Pancreas (tissue), 10 donors: ENCODE data around the gene FGD4. TPM values are rescaled to one million over a fixed set of nuclear protein-coding genes. Genes with fewer than 3 reads are reported as not detected.

ENCODE experiments used
- ATAC-seq, 4 donors: fragments of 200-7000 bp; cut with Tn5 transposase; one replicate each; pipeline versions ENCODE4 v1.8.0 to v1.9.1; 2020; ENCODE audit warnings: mild to moderate bottlenecking in 4 of 4, moderate library complexity in 4 of 4
- DNase-seq, 6 donors: peaks; one replicate each; pipeline ENCODE4 v3.0.0-alpha.2; 2020
- FAIRE-seq: peaks from 2 replicates; lab custom pipeline; 2012; peaks lifted over from hg19 to GRCh38; lab: Jason Lieb, UNC
- H3K27ac ChIP-seq, 4 donors: fragments of 200-600 bp; sonication (generic); 1 replicate in 3 of 4; 2 replicates in 1 of 4; pipeline versions ENCODE4 v1.5.0 to v1.8.0; 2020
- H3K27me3 ChIP-seq, 4 donors: fragments of 200-600 bp; one replicate each; pipeline ENCODE4 v1.8.0; 2021
- H3K36me3 ChIP-seq, 3 donors: fragments of 200-600 bp; sonication (generic) in 1 of 3; one replicate each; pipeline versions ENCODE4 v1.5.0 to v1.8.0; 2020 to 2021
- H3K4me1 ChIP-seq, 3 donors: fragments of 200-600 bp; one replicate each; pipeline ENCODE4 v1.8.0; 2021
- H3K4me3 ChIP-seq, 4 donors: fragments of 200-600 bp; sonication (generic) in 2 of 4; one replicate each; pipeline versions ENCODE4 v1.5.0 to v1.8.0; 2020 to 2021
- H3K9me3 ChIP-seq, 4 donors: fragments of 200-600 bp; one replicate each; pipeline ENCODE4 v1.8.0; 2021
- WGBS, 2 donors: extraction: QIAGEN DNeasy Blood & Tissue Kit; methylation state at CpG; one replicate each; pipeline ENCODE4 v1.1.7; 2013; 5-methylcytosine and 5-hydroxymethylcytosine counted together
- intact Hi-C, 3 donors: fragments of 100-400 bp; cut with DNase I; formaldehyde crosslinking; loops; one replicate each; pipeline versions ENCODE4 v1.11.1 to v1.14.2; 2022
- polyA plus RNA-seq, 2 donors: library from polyadenylated mRNA; stranded (reverse); fragments of 200-250 nt; gene quantifications; one replicate each; pipeline ENCODE4 v1.2.3, GENCODE V29; 2013
- total RNA-seq, 6 donors: library from RNA; stranded (reverse); fragmentation: NEBNext Ultra II Directional in 4 of 6; extraction: Animal tissue kit (Norgen Biotek cat#: 25700) in 4 of 6; gene quantifications; one replicate each; pipeline versions ENCODE4 v1.2.1 to v1.2.4, GENCODE V29; 2021 to 2023
- TF ChIP-seq, protein P1 (sequence below), 4 donors: fragments of 200-600 bp; sonication (generic) in 3 of 4; IDR thresholded peaks; one replicate each; pipeline versions ENCODE4 v1.5.0 to v1.8.0; 2021; ENCODE audit warnings: antibody characterized with exemption in 4 of 4
- donor health status: healthy with polysubstance abuse.
- donor health status: DM: no; HTN: no; CAD: no; lungs with moderate emphysema.
- donor health status: DM: no; HTN: no; CAD: no.
- donor health status: control.
- donor health status: control.
- donor health status: Bipolar disorder and iron deficiency.
- donor health status: DM: yes; HTN: yes; CAD: no.
- donor health status: DM: no; HTN: no; CAD: no.
- donor health status: DM: no; HTN: no; CAD: no.
- donor health status: DM: yes; HTN: yes; CAD: no.

The FGD4 gene
- total and polyA plus RNA-seq, 8 donors = 3.6 to 26.5 (median 14.5) TPM

GRCh38 chr12:32546272-32546671, 146.9 kb downstream of the FGD4 start:
- WGBS, 2 donors = 52 to 53% methylated on average over 2 of the region's 2 CpGs
- H3K4me3 ChIP-seq = no peak overlapping the region
- H3K27ac ChIP-seq = no peak overlapping the region
- H3K4me1 ChIP-seq = peaks cover 9 to 56% (median 24%) of the 10 kb centered on the region in 3 donors
- intact Hi-C loops = no loop called here
- TF ChIP-seq, protein P1, sequence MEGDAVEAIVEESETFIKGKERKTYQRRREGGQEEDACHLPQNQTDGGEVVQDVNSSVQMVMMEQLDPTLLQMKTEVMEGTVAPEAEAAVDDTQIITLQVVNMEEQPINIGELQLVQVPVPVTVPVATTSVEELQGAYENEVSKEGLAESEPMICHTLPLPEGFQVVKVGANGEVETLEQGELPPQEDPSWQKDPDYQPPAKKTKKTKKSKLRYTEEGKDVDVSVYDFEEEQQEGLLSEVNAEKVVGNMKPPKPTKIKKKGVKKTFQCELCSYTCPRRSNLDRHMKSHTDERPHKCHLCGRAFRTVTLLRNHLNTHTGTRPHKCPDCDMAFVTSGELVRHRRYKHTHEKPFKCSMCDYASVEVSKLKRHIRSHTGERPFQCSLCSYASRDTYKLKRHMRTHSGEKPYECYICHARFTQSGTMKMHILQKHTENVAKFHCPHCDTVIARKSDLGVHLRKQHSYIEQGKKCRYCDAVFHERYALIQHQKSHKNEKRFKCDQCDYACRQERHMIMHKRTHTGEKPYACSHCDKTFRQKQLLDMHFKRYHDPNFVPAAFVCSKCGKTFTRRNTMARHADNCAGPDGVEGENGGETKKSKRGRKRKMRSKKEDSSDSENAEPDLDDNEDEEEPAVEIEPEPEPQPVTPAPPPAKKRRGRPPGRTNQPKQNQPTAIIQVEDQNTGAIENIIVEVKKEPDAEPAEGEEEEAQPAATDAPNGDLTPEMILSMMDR (IDR thresholded peaks at IDR 0.05) = no peak
- no peaks in the 10 kb centered on the region for H3K9me3 ChIP-seq
- H3K27me3 ChIP-seq = no peaks in the 10 kb centered on the region
- ATAC-seq (no peak), FAIRE-seq (no peak), DNase-seq (no peak)
- H3K36me3 ChIP-seq = no peaks in the 10 kb centered on the region

DNA sequence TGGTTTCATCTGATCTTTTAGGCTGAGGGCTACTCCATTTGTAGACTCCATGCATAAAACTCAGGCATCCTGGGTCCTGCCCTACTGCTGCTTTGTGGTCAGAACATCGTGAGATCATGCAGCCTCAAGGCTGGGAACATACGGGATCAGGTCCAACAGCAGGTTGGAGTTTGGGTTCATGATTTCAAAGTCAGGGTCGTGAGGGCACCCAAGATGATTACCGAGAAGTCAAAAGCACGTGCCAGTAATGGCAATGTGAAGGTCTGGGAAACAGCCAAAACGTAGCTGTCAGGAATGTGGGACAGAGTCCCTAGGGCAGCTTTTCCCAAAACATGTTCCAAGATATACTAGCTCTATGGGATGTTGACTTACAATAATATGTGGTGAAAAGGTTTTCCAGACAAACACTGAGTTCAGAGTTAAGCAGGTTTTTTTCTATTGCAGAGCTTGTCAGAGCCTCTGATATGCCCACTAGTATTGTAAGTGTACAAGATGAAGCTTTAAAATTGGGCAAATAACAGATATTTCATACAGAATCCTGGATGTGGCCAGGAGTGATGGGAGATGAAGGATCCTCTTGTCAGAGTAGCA, 149.4 kb downstream of the FGD4 start:
- no peak overlapping the region for H3K4me3 ChIP-seq
- H3K36me3 ChIP-seq = no peaks in the 10 kb centered on the region
- H3K27me3 ChIP-seq = no peaks in the 10 kb centered on the region
- peak in 3 of 6 donors; percentile 30 to 40 (median 31) for DNase-seq
- intact Hi-C loops = no loop called here
- H3K9me3 ChIP-seq = no peaks in the 10 kb centered on the region
- peak; percentile 57 to 77 (median 68) for ATAC-seq
- 7 to 18% methylated on average over 6 of the region's 6 CpGs for WGBS, 2 donors
- no peak for FAIRE-seq
- TF ChIP-seq, protein P1 (IDR thresholded peaks at IDR 0.05) = no peak
- peaks cover 8 to 38% (median 9%) of the 10 kb centered on the region in 3 donors for H3K4me1 ChIP-seq
- H3K27ac ChIP-seq = peak overlapping the region in 2 of 4 donors; percentile 41 to 43

GRCh38 chr12:32549675-32550079, 150.3 kb downstream of the FGD4 start:
- DNase-seq = no peak
- intact Hi-C loops = no loop called here
- 69 to 72% methylated on average over 8 of the region's 8 CpGs for WGBS, 2 donors
- Histone ChIP-seq H3K36me3 (no peaks in the 10 kb centered on the region), H3K4me3 (no peak overlapping the region), H3K27ac (peak overlapping the region in 1 of 4 donors; percentile 43), H3K27me3 (no peaks in the 10 kb centered on the region), H3K4me1 (peaks cover 8 to 38% (median 9%) of the 10 kb centered on the region in 3 donors), H3K9me3 (no peaks in the 10 kb centered on the region)
- ATAC-seq = peak in 2 of 4 donors; percentile 11 to 39
- TF ChIP-seq, protein P1 (IDR thresholded peaks at IDR 0.05) = no peak
- no peak for FAIRE-seq

DNA sequence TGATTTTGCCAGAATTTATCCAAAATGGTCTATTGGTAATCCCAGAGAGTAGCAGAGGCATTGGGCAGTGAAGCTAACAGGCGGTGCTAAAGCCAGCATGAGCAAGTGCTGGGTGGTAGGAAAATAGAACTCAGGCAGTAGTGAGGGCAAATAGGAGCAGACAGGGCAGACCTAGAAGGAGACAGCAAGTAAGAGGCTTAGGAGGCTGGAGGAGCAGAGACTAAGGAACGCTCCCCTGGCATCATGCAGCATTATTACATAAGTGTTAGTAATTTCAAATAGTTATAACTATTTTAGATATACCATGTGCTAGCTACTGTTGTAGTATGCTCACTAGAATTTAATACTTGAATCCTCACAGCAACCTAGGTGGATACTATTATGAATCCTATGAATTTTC, 151.7 kb downstream of the FGD4 start:
- no peaks in the 10 kb centered on the region for H3K9me3 ChIP-seq
- H3K27me3 ChIP-seq = no peaks in the 10 kb centered on the region
- DNase-seq (no peak), ATAC-seq (no peak), FAIRE-seq (no peak)
- H3K4me1 ChIP-seq = peaks cover 0 to 25% (median 6%) of the 10 kb centered on the region in 3 donors
- 95 to 98% methylated on average over 2 of the region's 2 CpGs for WGBS, 2 donors
- intact Hi-C loops = no loop called here
- no peak overlapping the region for H3K27ac ChIP-seq
- TF ChIP-seq, protein P1 (IDR thresholded peaks at IDR 0.05) = no peak
- H3K36me3 ChIP-seq = no peaks in the 10 kb centered on the region
- no peak overlapping the region for H3K4me3 ChIP-seq

DNA sequence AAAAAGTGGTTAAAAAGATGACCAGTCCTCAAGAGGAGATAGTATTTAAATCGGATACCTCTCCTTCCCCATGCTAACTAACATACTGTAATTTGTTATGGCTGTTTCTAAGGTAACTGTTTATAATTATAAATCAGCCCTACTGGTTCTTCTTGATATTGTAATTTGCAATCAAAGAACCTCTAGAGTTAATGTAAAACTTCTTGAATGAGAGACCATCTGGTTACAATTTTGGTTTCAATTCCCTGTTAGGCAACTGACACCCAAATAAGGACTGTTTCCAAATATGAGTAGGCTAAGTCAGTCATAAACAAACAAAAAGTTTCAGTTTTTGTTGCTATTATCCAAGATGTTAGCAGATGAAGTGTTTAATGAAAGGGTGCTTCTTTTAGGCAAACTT, 159.5 kb downstream of the FGD4 start:
- intact Hi-C loops = no loop called here
- Histone ChIP-seq H3K36me3 (no peaks in the 10 kb centered on the region), H3K4me1 (peaks cover 10 to 15% (median 14%) of the 10 kb centered on the region in 3 donors), H3K4me3 (no peak overlapping the region), H3K27ac (peak overlapping the region in 1 of 4 donors; percentile 48), H3K27me3 (no peaks in the 10 kb centered on the region), H3K9me3 (no peaks in the 10 kb centered on the region)
- TF ChIP-seq, protein P1 (IDR thresholded peaks at IDR 0.05) = no peak
- WGBS, 2 donors = 46 to 61% methylated on average over 1 of the region's 1 CpG
- no peak for FAIRE-seq
- no peak for DNase-seq
- peak in 3 of 4 donors; percentile 29 to 56 (median 50) for ATAC-seq
